GM19035 (cell line): ENCODE measurements around the gene HCFC1.

Source experiments
- ATAC-seq: cut with Tn5 transposase; IDR thresholded peaks from one replicate; pipeline ENCODE4 v1.9.1; 2021; ENCODE audit not compliant: unreplicated experiment

Gene HCFC1

DNA sequence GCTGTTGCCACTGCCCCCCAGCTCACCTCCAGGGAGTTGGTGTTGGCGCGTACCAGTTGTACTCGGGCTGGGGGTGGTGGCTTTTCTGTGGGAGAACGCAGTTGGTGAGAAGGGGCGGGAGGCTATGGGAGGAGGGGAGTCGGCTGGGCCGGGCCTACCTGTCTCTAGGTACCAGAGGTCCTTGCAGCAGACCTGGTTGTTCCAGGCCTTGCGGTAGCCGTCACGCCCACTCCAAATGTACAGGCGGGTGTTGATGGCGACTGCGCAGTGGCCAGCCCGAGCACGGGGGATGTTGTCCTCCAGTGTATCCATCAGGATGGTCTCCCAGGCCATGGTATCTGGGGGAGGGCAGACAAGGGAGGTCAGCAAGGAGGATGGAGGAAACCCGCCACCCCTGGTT lies 11.5 kb downstream of the HCFC1 start:
- ATAC-seq = no peak

DNA sequence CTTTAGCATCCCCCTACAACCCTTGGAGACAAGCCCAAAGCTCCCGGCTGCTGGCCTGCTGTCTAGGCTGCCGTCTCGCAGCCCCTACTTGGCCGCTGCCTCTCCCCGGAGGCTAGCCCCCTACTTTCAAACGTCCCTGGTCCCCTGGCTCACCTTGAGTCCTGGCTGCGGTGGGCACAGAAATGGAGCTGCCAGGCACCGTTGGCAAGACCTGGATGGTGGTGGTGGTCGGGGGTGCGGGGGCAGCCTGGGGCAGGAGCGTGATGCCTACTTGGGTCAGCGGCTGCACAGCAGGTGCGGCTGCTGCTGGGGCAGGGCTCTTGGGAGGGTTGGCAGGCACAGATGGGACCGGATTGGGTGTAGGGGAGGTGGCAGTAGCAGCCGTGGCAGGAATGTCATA lies 12.0 kb downstream of the HCFC1 start:
- ATAC-seq = no peak

DNA sequence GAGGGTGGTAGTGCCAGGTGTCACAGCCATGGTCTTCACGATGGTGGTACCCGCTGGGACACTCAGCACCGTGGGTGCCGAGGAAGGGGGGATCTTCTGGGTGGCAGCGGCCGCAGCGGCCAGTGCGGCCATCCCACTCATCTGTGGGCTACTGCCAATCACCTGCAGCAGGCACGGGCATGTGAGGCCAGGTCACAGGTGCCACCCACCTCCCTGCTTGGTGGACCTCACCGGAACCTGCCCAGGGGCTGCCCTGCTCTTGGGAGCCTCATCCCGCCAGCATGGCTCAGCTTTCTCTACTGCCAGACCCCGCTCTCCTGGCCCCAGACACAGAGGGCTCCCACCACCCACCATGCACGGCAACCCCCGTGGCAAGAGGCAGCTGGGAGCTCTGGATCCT lies 13.0 kb downstream of the HCFC1 start:
- no peak for ATAC-seq

DNA sequence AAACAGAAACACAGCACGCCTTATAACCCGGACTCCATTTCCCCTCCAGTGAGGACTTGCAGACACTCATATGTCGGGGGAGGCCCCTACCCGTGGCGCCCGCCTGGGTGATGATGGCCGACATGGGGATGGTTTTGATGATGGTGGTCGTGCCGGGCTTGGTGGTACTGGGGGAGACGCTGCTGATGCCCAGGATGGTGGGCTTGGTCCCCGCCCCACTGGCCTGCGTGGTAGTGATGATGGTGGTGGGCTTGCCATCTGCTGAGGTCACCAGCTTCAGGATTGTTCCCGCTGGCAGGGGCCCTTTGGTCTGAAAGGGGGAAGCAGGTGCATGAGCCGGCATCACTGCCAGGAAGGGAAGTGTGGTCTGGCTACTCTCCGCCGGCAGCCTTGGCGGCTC lies 14.4 kb downstream of the HCFC1 start:
- no peak for ATAC-seq

DNA sequence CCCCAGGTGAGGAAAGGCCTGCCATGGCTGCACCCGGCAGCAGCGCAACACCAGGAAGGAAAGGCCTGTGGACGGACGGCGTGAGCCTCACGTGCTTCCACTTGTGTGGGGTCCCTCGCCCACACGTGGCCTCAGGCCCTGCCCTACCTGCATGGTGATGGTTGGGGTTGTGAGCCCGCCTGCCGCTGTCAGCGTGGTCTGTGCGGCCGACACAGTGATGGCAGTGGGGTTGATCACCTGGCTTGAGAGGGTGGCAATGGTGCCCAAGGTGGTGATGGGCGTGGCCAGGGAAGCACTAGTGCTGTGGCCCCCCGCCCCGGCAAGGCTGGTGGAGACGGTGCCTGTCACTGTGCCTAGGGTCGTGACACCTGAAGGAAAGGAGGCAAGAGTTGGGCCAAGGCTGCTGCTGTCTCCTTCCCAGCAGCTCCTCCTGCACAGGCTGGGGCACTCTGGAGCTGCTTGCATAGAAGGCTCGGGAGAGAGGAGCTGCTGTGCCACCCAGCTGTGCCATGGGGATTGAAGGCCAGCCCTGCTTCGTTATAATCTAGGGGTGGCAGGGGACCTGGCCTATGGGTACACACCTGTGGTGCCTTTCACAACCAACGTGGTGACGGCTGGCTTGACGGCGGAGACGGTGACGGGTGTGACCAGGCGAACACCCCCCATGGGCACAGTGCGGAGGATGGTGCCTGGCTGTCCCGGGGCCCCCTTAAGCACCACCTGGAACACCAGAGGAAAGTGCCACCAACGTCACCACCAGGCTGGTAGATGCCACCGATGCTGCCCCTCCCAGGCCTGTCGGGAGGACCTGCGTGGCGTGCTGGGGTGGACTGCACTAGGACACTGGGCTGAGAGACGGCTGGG lies 15.3 kb downstream of the HCFC1 start:
- ATAC-seq = no peak

DNA sequence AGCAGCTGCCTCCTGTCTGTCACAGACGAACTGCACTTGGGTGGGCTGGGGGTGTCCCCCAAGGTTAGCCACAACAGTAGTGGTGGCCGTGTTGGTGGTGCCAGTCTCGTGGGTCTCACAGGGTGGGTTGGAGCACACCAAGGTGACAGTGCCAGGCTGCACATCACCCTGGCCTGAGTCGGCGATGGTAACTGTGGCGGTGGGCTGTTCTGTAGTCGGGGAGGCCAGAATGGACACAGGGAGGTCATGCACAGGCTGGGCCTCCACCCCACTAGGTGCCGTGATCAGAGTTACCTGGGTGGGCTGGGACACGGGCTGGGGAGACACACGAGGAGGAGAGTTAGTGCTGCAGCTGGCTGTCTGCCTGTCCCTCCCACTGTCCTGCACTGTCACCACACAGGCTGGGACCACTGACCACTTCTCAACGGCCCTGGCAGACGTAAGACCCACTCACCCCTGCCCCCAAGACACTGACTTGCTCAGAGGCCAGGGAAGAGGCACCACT lies 16.3 kb downstream of the HCFC1 start:
- ATAC-seq = no peak

DNA sequence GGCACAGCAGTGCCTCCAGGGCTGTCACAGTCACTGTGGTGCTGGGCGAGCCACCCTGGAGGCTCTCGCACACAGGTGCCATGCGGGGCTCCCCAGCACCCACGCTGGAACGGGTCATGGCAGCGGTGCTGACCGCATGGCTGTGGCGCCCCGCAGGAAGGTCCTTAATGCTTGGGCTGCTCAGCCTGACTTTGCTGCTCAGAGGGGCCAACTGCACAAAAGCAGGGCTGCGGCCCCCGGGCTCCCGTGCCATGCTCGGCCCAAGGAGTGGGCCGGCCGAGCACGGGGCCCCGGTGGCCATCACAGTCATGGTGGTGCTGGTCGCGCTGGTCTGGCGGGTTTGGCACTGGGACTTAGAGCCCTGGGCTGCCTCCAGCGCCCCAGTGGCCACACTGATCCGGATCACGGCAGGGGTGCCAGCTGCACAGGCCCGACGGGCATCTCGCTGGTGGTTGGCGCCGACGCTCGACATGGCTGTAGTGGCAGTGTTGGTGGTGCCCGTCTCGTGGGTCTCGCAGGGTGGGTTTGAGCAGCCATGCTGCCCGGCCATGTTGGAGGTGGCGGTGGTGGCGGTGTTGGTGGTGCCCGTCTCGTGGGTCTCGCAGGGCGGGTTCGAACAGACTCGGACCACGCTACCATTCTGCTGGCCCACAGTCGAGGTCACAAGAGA lies 16.9 kb downstream of the HCFC1 start:
- no peak for ATAC-seq

DNA sequence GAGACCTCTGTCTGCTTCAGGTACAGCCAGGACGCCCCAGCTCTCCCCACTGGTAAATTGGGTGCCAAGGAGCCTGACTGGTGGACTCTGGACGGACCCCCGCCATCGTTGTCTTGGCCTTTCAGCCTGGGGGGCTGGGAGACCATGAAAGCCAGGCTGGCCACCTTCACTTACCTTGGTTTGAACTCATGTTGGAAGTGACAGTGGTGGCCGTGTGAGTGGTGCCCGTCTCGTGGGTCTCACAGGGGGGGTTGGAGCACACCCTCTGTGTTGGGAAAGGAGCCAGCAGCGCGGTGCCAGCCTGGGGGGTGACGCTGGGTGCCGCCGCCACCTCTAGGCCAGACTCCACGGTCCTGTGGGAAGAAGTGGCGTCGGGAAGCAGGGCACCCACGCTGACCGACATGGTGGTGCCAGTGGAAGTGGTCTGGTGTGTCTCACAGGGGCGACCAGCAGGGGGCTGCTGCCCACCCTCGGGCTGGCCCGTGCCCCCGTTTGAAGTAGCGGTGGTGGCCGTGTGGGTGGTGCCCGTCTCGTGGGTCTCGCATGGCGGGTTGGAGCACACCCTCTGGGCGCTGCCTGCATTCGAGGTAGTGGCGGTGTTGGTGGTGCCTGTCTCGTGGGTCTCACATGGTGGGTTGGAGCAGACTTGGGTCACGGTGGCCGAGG lies 17.6 kb downstream of the HCFC1 start:
- no peak for ATAC-seq

DNA sequence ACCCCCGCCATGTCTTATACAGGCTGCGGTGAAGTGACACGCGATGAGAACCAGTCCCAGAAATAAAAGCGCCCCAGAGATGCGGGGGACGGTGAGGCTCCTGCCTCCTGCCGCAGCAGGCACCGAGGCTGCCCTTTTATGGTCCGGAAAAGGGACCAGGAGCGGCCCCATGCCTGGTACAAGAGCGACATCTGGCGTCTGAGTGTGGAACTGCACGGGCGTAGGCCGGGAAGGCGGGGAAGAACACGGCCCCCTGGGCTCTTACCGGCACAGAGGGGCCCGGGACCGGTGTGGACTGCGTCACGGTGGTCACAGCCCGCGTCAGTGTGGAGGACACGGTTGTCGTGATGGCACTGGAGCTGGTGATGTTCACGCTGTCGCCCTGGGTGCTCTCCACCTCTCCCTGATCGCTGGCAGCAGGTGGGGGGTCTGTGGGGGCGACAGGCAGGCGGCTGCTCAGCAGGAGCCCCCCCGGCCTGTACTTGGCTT lies 18.2 kb downstream of the HCFC1 start:
- ATAC-seq = no peak

DNA sequence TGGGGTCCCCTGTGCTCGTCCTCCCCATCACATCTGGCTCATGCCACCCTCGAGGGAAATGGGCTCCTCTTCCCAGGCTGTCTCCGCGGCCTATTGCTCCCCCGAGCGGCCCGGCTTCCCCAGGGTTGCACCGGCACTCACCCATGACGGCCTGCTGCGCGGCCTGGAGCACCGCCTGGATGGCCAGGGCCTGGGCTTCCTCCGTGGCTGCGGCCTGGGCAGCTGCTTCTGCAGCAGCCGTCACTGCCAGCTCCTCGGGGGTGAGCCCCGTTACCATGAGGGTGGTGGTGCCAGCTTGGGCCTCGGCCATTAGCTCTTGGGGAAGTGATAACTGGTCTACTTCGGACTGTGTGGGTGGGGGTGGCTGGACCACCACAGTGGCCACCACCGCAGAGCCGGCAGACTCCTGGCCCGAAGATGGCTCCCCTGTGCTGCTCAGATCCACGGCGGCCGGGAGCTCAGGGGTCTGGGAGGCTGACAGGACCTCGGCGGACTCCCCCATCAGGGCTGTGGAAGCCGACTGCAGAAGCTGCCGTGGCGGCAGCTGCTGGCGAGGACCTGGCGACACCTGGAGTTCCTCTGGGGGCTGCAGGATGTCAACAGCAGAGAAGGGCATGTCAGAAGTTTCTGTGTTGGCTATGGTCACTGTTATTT lies 19.1 kb downstream of the HCFC1 start:
- ATAC-seq = no peak

DNA sequence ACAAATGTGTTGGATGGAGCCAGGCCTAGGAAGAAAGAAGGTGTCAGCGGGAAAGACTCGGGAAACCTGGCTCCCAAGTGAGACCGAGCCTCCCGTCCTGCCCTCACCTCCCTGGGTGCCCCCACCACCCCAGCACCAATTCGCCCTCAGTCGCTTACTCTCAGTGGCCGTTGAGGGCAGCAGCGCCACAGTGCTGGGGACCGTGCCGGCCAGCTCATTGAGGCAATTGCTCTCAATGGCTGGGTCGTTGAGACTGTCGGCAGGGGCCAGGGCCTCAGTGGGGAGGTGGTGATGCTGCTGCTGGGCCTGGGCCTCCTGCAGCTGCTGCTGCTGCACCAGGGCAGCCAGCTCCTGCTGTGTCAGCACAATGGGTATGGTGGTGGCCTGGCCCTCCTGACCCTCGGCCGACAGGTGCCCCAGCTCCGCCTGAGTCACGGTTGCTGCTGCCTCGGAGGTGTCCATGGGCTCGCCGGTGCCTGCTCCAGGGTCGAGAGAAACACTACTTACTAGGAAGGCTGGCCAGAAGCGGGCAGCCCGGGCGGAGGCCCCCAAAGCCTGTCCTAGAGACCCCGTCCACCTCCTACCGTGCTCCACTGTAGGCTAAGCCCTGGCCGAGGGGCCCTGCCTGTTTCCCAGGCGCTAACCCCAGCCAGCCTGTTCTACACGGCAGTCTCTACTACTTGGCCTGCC lies 19.8 kb downstream of the HCFC1 start:
- ATAC-seq = no peak

DNA sequence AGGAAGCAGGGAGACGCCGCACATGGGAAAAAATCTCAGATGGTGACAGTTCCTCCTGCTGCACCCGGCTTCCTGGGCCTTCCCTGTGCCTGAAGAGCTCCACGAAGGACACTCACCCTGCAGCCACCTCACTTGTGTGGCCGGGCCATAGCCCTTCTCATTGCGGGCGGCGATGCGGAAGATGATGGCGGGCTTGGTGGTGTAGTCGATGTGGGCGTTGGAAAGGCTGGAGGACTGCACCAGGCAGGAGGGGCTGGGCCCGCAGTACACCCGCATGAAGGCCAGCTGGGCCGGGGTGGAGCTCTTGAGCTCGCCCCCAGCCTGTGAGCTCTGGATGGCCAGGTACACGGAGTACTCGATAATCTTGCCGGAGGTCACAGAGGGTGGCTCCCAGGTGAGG lies 21.5 kb downstream of the HCFC1 start:
- no peak for ATAC-seq

DNA sequence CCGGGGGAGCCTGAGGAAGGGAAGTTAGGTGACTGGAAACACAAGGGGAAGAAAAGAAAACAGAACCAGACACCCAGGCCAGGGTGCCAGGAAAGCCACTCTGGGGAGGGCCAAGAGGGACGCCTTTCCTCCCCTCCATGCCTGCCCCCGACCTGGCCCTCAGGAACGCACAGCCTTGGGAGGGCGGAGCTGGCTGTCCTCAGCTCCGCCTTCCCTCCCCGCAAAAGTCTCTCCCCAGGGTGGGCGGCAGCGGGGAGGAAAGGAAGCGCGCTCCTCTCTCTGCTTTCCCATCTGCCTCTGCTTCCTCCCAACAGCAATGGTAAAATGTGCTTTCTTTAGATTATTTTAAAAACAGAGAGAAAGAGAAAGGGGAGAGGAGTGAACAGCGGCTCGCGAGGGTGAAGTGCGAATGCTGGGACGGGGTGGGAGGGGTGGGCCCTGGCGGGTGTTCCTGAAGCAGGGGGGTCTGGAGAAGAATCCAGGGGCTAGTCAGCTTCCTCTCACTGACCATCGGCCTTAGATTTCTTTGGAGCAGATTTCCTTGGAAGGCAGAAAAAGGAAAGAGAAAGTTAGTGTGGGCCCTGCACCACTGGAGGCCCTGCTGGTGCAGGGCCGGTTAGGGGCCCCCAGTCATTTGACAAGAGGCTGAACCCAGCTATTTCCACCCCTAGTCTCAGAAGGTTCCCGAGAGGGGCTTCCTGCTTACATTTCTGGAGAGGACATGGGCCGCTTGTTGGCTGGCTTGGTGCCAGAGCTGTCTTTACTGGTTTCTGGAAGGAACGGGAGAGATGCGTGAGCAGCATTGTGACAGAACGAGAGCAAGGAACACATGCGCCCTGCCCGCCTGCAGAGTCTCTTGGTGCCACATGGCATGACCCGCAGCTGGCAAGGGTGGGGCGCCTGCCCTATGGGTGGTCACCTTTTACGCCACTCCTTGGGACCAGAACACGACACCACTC lies 22.5 kb downstream of the HCFC1 start:
- no peak for ATAC-seq

DNA sequence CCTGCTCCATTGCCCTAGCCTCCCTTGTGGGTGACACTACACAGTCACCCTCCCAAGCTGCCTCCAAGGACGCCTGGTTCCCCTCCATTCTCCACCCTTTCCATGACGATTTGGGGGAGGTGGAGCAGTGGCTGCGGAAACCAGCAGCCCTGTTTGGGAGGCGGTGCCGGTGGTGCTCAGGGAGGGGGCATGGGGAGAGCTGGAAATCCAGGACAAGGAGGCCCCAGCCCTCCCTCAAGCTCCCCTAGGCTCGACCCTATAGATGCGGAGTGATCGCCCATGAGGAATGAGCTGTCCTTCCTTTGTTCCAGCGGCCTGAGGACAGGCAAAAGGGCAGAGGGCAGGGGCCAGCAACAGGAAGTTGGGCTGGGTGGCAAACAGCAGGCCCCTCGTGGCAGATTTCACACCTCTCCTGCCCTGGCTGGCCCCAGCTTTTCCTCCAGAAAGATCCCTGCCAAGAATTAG lies 23.6 kb downstream of the HCFC1 start:
- no peak for ATAC-seq

DNA sequence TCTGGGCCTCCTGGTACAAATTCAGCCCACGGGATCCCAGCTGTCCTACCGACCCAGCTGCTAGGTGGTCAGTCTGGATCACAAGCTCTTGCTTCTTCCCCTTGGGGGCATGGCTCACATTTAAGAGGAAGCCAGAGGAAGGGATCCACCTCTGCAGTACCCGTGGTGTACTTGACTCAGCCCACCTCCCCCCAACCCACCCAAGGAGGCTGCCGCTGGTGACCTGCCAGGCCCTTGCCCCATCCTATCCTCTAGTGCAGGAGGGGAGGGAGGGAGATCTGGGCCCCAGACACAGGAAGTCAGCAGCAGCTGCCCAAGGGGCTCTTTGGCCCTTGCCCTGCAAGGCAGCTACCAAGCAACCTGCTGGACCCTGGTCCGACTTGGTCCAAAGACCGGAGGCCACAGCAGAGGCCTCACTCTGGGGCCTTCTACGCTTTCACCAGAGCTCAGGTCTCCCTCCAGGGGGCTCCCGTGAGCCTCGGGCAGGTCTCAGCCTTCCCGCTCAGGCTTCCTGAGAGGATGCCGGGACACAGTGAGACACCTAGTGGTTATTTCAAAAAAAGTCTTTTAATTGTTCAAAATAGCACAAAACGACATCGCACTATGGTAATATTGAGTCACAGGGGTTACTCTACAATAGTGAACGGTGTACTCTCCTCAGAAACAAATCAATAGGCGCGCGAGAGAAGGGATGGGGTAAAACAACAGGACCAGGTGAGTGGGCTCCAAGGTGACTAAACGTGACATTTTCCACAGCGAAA lies 24.4 kb downstream of the HCFC1 start:
- no peak for ATAC-seq

DNA sequence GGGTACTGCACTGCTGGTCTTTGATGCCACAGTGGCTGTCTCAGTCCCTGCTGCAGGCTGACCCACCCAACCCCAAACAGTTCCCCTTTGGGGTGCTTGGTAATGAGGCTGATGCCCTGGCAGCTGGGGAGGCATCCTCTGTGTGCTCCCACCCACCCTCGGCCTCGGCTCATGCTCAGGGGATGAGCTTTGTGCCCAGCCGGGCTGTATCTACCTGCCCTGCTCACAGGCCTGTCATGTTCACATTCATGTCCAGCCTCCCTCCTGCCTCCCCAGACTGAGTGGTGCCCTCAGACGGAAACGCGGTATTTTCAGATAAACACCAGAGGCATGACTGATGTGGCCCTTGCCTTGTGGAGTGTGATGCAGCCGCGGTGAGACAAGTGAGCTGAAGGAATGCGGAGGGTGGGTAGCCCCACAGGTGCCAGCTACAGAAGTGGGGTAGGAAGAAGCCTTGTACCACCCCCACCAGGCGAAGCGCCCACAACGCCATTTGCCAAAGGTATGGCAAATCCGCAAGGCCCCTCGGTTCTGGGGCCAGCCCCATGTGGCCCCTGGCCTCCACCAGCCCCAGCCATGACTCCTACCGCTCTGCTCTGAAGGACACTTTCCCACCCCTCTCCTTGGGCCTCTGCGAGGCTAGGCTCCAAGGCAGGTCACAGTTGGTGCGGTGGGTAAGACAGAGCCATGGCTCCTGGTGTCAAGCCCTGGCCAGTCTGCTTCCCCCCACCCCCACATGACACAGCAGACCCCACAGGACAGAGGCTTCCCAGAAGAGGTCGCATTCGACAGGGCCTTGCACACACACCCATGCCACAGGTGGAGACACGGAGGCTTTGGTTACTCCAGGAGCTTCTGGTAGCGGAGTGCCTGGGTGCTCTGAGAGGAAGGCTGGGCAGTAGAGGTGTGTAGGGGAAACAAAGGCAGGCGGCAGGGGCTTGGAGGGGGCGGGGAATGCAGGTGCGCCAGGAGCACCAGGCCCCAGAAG lies 25.4 kb downstream of the HCFC1 start:
- no peak for ATAC-seq

DNA sequence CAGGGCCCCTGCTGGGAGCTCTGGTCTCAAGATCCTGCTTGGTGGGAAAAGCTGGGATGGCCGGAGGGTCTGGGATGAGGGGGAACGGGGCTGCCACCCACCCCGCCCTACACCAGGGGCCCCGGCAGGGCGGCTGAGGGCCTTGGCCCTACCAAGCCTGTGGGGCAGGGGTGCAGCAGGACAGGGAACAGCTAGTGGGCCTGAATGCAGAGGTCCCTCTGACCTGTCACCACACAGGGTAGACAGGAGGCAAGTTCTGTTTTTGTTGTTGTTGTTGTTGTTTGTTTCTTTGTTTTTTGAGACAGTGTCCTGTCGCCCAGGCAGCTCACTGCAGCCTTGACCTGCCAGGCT lies 26.8 kb downstream of the HCFC1 start:
- ATAC-seq = no peak
